Measurements from ENCODE around the gene USP53. TPM values are rescaled to one million over a fixed set of nuclear protein-coding genes. Genes with fewer than 3 reads are reported as not detected.

The USP53 gene
- total and polyA plus RNA-seq, 9 of the 15 experiments (the other 6 are each of a cell fraction or from before 2014, with no cell fraction given) = 2.9 to 9.6 (median 8.3) TPM

GRCh38 chr4:119197772-119198212, 14.7 kb upstream of the USP53 start (continued):
- TF ChIP-seq YY1 (IDR thresholded peaks at IDR 0.05; ENCODE audit: borderline replicate concordance in 1 of 3, control insufficient read depth in 1 of 3, extremely low read depth in 1 of 3, insufficient read depth in 3 of 3, insufficient read length in 1 of 3, insufficient replicate concordance in 2 of 3, low read depth in 1 of 3, low read length in 2 of 3) = peak in 1 of 3 experiments; percentile 7

- no peak for FAIRE-seq
- no peak for ATAC-seq
- no TSS peak for BruUV-seq (replicated peaks)
- Histone ChIP-seq H3K9ac (ENCODE audit: insufficient read depth in 1 of 2, low read depth in 2 of 2, low read length in 2 of 2) (no peak overlapping the region), H3K36me3 (ENCODE audit: control insufficient read depth, insufficient read depth, low read length) (no peaks in the 10 kb centered on the region), H2AFZ (ENCODE audit: low read depth, low read length) (no peak overlapping the region), H3K9me1 (ENCODE audit: control insufficient read depth, insufficient read depth, low read length) (no peaks in the 10 kb centered on the region), H3K27me3 (ENCODE audit: control insufficient read depth in 2 of 2, insufficient read depth in 2 of 2, low read length in 2 of 2) (no peaks in the 10 kb centered on the region; a peak in 1 of 5 replicates), H3K4me3 (no peak overlapping the region), H3K27ac (ENCODE audit: extremely low read depth, low read depth, low read length) (no peak overlapping the region), H3K9me3 (replicated peaks; ENCODE audit: control insufficient read depth, insufficient read depth, low read depth, low read length) (no peaks in the 10 kb centered on the region), H4K20me1 (replicated peaks; ENCODE audit: control insufficient read depth, insufficient read depth, low read length) (no peaks in the 10 kb centered on the region), H3K4me2 (ENCODE audit: insufficient read depth, low read length) (no peak overlapping the region), H3K4me1 (replicated peaks in 1 of 2; ENCODE audit: control insufficient read depth in 2 of 2, insufficient read depth in 2 of 2, low read length in 2 of 2) (peaks cover 0 to 7% of the 10 kb centered on the region in 2 experiments; a peak in 3 of 5 replicates), H3K79me2 (ENCODE audit: control insufficient read depth, insufficient read depth, low read length) (no peaks in the 10 kb centered on the region)
- CTCF ChIA-PET (ENCODE audit: low intra/inter-chr PET ratio) = no interaction called here
- POLR2A ChIA-PET = no interaction called here
- in situ Hi-C loops (cut with MboI) (no loop called here), intact Hi-C loops (cut with micrococcal nuclease) (no loop called here)
- WGBS (ENCODE audit: insufficient coverage, low coverage, missing lambda C conversion rate) = 24% methylated on average over 4 of the region's 4 CpGs
- DNase-seq (ENCODE audit: extremely low read depth in 1 of 4, low spot score in 3 of 4) = no peak
- TF ChIP-seq, protein P1, sequence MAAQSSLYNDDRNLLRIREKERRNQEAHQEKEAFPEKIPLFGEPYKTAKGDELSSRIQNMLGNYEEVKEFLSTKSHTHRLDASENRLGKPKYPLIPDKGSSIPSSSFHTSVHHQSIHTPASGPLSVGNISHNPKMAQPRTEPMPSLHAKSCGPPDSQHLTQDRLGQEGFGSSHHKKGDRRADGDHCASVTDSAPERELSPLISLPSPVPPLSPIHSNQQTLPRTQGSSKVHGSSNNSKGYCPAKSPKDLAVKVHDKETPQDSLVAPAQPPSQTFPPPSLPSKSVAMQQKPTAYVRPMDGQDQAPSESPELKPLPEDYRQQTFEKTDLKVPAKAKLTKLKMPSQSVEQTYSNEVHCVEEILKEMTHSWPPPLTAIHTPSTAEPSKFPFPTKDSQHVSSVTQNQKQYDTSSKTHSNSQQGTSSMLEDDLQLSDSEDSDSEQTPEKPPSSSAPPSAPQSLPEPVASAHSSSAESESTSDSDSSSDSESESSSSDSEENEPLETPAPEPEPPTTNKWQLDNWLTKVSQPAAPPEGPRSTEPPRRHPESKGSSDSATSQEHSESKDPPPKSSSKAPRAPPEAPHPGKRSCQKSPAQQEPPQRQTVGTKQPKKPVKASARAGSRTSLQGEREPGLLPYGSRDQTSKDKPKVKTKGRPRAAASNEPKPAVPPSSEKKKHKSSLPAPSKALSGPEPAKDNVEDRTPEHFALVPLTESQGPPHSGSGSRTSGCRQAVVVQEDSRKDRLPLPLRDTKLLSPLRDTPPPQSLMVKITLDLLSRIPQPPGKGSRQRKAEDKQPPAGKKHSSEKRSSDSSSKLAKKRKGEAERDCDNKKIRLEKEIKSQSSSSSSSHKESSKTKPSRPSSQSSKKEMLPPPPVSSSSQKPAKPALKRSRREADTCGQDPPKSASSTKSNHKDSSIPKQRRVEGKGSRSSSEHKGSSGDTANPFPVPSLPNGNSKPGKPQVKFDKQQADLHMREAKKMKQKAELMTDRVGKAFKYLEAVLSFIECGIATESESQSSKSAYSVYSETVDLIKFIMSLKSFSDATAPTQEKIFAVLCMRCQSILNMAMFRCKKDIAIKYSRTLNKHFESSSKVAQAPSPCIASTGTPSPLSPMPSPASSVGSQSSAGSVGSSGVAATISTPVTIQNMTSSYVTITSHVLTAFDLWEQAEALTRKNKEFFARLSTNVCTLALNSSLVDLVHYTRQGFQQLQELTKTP (IDR thresholded peaks at IDR 0.05; ENCODE audit: low read depth in 1 of 2, partially characterized antibody in 2 of 2) = no peak
- TF ChIP-seq ZKSCAN1 (IDR thresholded peaks at IDR 0.05; ENCODE audit: low read depth, low read length) (no peak), TOE1 (IDR thresholded peaks at IDR 0.05; ENCODE audit: borderline replicate concordance) (no peak), TOE1 (CRISPR knock-in tag; IDR thresholded peaks at IDR 0.05; ENCODE audit: borderline replicate concordance, low read depth) (no peak), MBD2 (IDR thresholded peaks at IDR 0.05; ENCODE audit: borderline replicate concordance, low read depth) (no peak), ZC3H11A (IDR thresholded peaks at IDR 0.05; ENCODE audit: low read depth, low read length) (no peak), HIVEP1 (CRISPR knock-in tag; IDR thresholded peaks at IDR 0.05) (no peak), ATF7 (IDR thresholded peaks at IDR 0.05) (no peak), ZNF239 (CRISPR knock-in tag; IDR thresholded peaks at IDR 0.05) (no peak), ZNF77 (CRISPR knock-in tag; IDR thresholded peaks at IDR 0.05) (no peak), VEZF1 (CRISPR knock-in tag; IDR thresholded peaks at IDR 0.05) (no peak), SAFB (IDR thresholded peaks at IDR 0.05; ENCODE audit: borderline replicate concordance, low read depth, low read length) (no peak), BMI1 (IDR thresholded peaks at IDR 0.05; ENCODE audit: low read length) (no peak), FOXJ3 (CRISPR knock-in tag; IDR thresholded peaks at IDR 0.05) (no peak)
Observed at GRCh38 chr4:119204916-119205315, 7.6 kb upstream of the USP53 start.
